ENCODE data around the gene LRFN5. TPM values are rescaled to one million over a fixed set of nuclear protein-coding genes. Genes with fewer than 3 reads are reported as not detected.

LRFN5 gene
- total RNA-seq, 1 experiment from 2014 or later, result 9.8 TPM

DNA sequence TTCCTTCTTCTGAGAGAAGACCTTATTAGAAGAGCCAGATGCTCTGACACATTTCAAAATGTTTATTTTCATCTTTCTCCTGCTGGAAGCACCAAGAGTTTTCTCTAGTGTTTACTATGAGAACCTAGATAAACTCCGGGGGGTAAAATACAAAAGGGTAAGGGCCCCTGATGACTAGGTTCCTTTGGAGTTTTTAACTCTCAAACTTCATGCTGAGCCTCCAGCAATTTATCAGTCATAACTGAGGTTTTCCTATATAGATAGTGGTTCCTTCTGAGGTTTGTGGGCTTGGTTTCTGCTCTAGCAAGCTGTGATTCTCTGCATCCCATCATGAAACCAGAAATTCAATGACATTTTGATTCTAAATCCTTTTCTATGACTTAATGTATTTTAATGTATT lies 210.9 kb downstream of the LRFN5 start:
- in situ Hi-C loops (cut with HindIII; ENCODE audit: low pct_unique_long_range_greater_than_20kb, low sequenced_read_pairs) (no loop called here), intact Hi-C loops (cut with micrococcal nuclease; ENCODE audit: unreplicated experiment) (no loop called here)
- no peaks in the 10 kb centered on the region for H3K27me3 ChIP-seq (ENCODE audit: control insufficient read depth, insufficient read depth, low read length)
- no TSS peak for BruUV-seq (replicated peaks)
- POLR2A ChIA-PET, result interaction anchor here (0.6 kb wide), 1 partner anchor 49 kb away, joined by 3 read pairs; no protein-coding TSS in a partner anchor
- no peak for DNase-seq (ENCODE audit: low read depth, low spot score)
- ATAC-seq, result no peak
- H3K4me3 ChIP-seq (ENCODE audit: low read depth in 2 of 2, low read length in 2 of 2), result no peak overlapping the region
- CTCF ChIA-PET, result no interaction called here
- no peaks in the 10 kb centered on the region for H3K4me1 ChIP-seq (ENCODE audit: control insufficient read depth, insufficient read depth, low read length)
- H3K36me3 ChIP-seq (ENCODE audit: control insufficient read depth, insufficient read depth, low read length), result no peaks in the 10 kb centered on the region
- no peak for TF ChIP-seq REST (IDR thresholded peaks at IDR 0.05; ENCODE audit: insufficient read depth in 1 of 2, low read depth in 2 of 2, low read length in 1 of 2)
- no peak for TF ChIP-seq TCF7L2 (IDR thresholded peaks at IDR 0.05; ENCODE audit: low read depth, low read length)
- TF ChIP-seq SIN3A (IDR thresholded peaks at IDR 0.05; ENCODE audit: borderline replicate concordance, insufficient read depth, low read depth, low read length), result no peak
- TF ChIP-seq, protein P1, sequence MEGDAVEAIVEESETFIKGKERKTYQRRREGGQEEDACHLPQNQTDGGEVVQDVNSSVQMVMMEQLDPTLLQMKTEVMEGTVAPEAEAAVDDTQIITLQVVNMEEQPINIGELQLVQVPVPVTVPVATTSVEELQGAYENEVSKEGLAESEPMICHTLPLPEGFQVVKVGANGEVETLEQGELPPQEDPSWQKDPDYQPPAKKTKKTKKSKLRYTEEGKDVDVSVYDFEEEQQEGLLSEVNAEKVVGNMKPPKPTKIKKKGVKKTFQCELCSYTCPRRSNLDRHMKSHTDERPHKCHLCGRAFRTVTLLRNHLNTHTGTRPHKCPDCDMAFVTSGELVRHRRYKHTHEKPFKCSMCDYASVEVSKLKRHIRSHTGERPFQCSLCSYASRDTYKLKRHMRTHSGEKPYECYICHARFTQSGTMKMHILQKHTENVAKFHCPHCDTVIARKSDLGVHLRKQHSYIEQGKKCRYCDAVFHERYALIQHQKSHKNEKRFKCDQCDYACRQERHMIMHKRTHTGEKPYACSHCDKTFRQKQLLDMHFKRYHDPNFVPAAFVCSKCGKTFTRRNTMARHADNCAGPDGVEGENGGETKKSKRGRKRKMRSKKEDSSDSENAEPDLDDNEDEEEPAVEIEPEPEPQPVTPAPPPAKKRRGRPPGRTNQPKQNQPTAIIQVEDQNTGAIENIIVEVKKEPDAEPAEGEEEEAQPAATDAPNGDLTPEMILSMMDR (IDR thresholded peaks at IDR 0.05), result no peak
- TF ChIP-seq POLR2AphosphoS5 (IDR thresholded peaks at IDR 0.05; ENCODE audit: low read depth, low read length), result no peak
- no peak overlapping the region for H3K27ac ChIP-seq (ENCODE audit: low read length)
- H3K9me3 ChIP-seq (ENCODE audit: control insufficient read depth, insufficient read depth, low read depth, low read length), result no peaks in the 10 kb centered on the region

GRCh38 chr14:41824441-41824840 lies 217.8 kb downstream of the LRFN5 start:
- in situ Hi-C loops (cut with HindIII; ENCODE audit: low pct_unique_long_range_greater_than_20kb, low sequenced_read_pairs), result no loop called here
- no TSS peak for BruUV-seq (replicated peaks)
- no peaks in the 10 kb centered on the region for H3K27me3 ChIP-seq (ENCODE audit: control insufficient read depth, insufficient read depth, low read length)
- POLR2A ChIA-PET, result no interaction called here
- intact Hi-C loops (cut with micrococcal nuclease; ENCODE audit: unreplicated experiment), result no loop called here
- H3K4me1 ChIP-seq (ENCODE audit: control insufficient read depth, insufficient read depth, low read length), result no peaks in the 10 kb centered on the region
- DNase-seq (ENCODE audit: low read depth, low spot score) (no peak), ATAC-seq (no peak)
- CTCF ChIA-PET, result interaction anchor here (0.5 kb wide), 1 partner anchor 441 kb away, joined by 3 read pairs; no protein-coding TSS in a partner anchor
- TF ChIP-seq REST (IDR thresholded peaks at IDR 0.05; ENCODE audit: insufficient read depth in 1 of 2, low read depth in 2 of 2, low read length in 1 of 2), result no peak
- TF ChIP-seq, protein P1 (IDR thresholded peaks at IDR 0.05), result 0 out of 2 replicates have a peak, but pooled peaks have one; percentile 19
- peaks cover 4% of the 10 kb centered on the region; the same call in 1 of the 2 replicates for H3K9me3 ChIP-seq (ENCODE audit: control insufficient read depth, insufficient read depth, low read depth, low read length)
- no peaks in the 10 kb centered on the region for H3K36me3 ChIP-seq (ENCODE audit: control insufficient read depth, insufficient read depth, low read length)
- H3K4me3 ChIP-seq (ENCODE audit: low read depth in 2 of 2, low read length in 2 of 2), result no peak overlapping the region
- H3K27ac ChIP-seq (ENCODE audit: low read length), result no peak overlapping the region

Measured in Panc1 (cell line).